ENCODE measurements around the gene ADORA3. TPM values are rescaled to one million over a fixed set of nuclear protein-coding genes. Genes with fewer than 3 reads are reported as not detected.

The ADORA3 gene
- total and polyA plus RNA-seq, 4 donors = 3.4 to 13.4 (median 7.4) TPM

GRCh38 chr1:111512931-111513330, 9.5 kb upstream of the ADORA3 start:
- ATAC-seq (ENCODE audit: low FRiP score) = no peak
- Histone ChIP-seq H3K4me3 (ENCODE audit: low read length in 2 of 2) (no peak overlapping the region), H3K27me3 (ENCODE audit: control insufficient read depth in 1 of 2, insufficient read depth in 2 of 2, low read length in 1 of 2) (no peaks in the 10 kb centered on the region), H3K27ac (ENCODE audit: low read depth in 1 of 2, low read length in 2 of 2) (no peak overlapping the region), H3K4me1 (ENCODE audit: control insufficient read depth in 1 of 2, insufficient read depth in 2 of 2, low read length in 2 of 2) (peaks cover 0 to 4% of the 10 kb centered on the region in 2 donors), H3K36me3 (ENCODE audit: control insufficient read depth in 1 of 2, insufficient read depth in 2 of 2, low read length in 1 of 2) (no peaks in the 10 kb centered on the region), H3K9me3 (ENCODE audit: control insufficient read depth, low read length) (no peaks in the 10 kb centered on the region)
- no peak for DNase-seq
- WGBS, 2 donors = 96 to 98% methylated on average over 3 of the region's 3 CpGs
- intact Hi-C loops (cut with DNase I) = no loop called here

- ATAC-seq (ENCODE audit: low FRiP score) (no peak), DNase-seq (no peak)
- Histone ChIP-seq H3K36me3 (ENCODE audit: control insufficient read depth in 1 of 2, insufficient read depth in 2 of 2, low read length in 1 of 2) (no peaks in the 10 kb centered on the region), H3K27me3 (ENCODE audit: control insufficient read depth in 1 of 2, insufficient read depth in 2 of 2, low read length in 1 of 2) (no peaks in the 10 kb centered on the region), H3K27ac (ENCODE audit: low read depth in 1 of 2, low read length in 2 of 2) (no peak overlapping the region), H3K4me1 (ENCODE audit: control insufficient read depth in 1 of 2, insufficient read depth in 2 of 2, low read length in 2 of 2) (peaks cover 0 to 4% of the 10 kb centered on the region in 2 donors), H3K9me3 (ENCODE audit: control insufficient read depth, low read length) (no peaks in the 10 kb centered on the region), H3K4me3 (ENCODE audit: low read length in 2 of 2) (no peak overlapping the region)
- intact Hi-C loops (cut with DNase I) = no loop called here
- 88 to 91% methylated on average over 5 of the region's 5 CpGs for WGBS, 2 donors
Observed at GRCh38 chr1:111512132-111512889, 8.9 kb upstream of the ADORA3 start.

- DNase-seq (no peak), ATAC-seq (ENCODE audit: low FRiP score) (no peak)
- H3K36me3 ChIP-seq (ENCODE audit: control insufficient read depth in 1 of 2, insufficient read depth in 2 of 2, low read length in 1 of 2) = no peaks in the 10 kb centered on the region
- intact Hi-C loops (cut with DNase I) = no loop called here
- peaks cover 0 to 4% of the 10 kb centered on the region in 2 donors for H3K4me1 ChIP-seq (ENCODE audit: control insufficient read depth in 1 of 2, insufficient read depth in 2 of 2, low read length in 2 of 2)
- H3K9me3 ChIP-seq (ENCODE audit: control insufficient read depth, low read length) = no peaks in the 10 kb centered on the region
- H3K27me3 ChIP-seq (ENCODE audit: control insufficient read depth in 1 of 2, insufficient read depth in 2 of 2, low read length in 1 of 2) = no peaks in the 10 kb centered on the region
- WGBS, 2 donors = 88 to 95% methylated on average over 3 of the region's 3 CpGs
- H3K4me3 ChIP-seq (ENCODE audit: low read length in 2 of 2) = no peak overlapping the region
- no peak overlapping the region for H3K27ac ChIP-seq (ENCODE audit: low read depth in 1 of 2, low read length in 2 of 2)
Observed at GRCh38 chr1:111511370-111511769, 7.9 kb upstream of the ADORA3 start.

GRCh38 chr1:111509997-111510375, 6.6 kb upstream of the ADORA3 start:
- Histone ChIP-seq H3K36me3 (ENCODE audit: control insufficient read depth in 1 of 2, insufficient read depth in 2 of 2, low read length in 1 of 2) (no peaks in the 10 kb centered on the region), H3K27ac (ENCODE audit: low read depth in 1 of 2, low read length in 2 of 2) (peak overlapping the region; percentile 33 to 37), H3K9me3 (ENCODE audit: control insufficient read depth, low read length) (no peaks in the 10 kb centered on the region), H3K27me3 (ENCODE audit: control insufficient read depth in 1 of 2, insufficient read depth in 2 of 2, low read length in 1 of 2) (no peaks in the 10 kb centered on the region), H3K4me1 (ENCODE audit: control insufficient read depth in 1 of 2, insufficient read depth in 2 of 2, low read length in 2 of 2) (peaks cover 0 to 4% of the 10 kb centered on the region in 2 donors), H3K4me3 (ENCODE audit: low read length in 2 of 2) (no peak overlapping the region)
- 27 to 28% methylated on average over 3 of the region's 3 CpGs for WGBS, 2 donors
- ATAC-seq (ENCODE audit: low FRiP score) (no peak), DNase-seq (no peak)
- intact Hi-C loops (cut with DNase I) = loop anchor here (2.0 to 5.0 kb wide), 5 partner anchors 83 to 182 kb away; partner anchors contain the start of gene RAP1A (in 1 of the 2)

GRCh38 chr1:111507411-111508201, 4.2 kb upstream of the ADORA3 start:
- H3K27me3 ChIP-seq (ENCODE audit: control insufficient read depth in 1 of 2, insufficient read depth in 2 of 2, low read length in 1 of 2) = no peaks in the 10 kb centered on the region
- DNase-seq (peak; percentile 91 to 93), ATAC-seq (ENCODE audit: low FRiP score) (peak; percentile 82)
- no peaks in the 10 kb centered on the region for H3K36me3 ChIP-seq (ENCODE audit: control insufficient read depth in 1 of 2, insufficient read depth in 2 of 2, low read length in 1 of 2)
- no peaks in the 10 kb centered on the region for H3K9me3 ChIP-seq (ENCODE audit: control insufficient read depth, low read length)
- intact Hi-C loops (cut with DNase I) = loop anchor here (2.0 to 5.0 kb wide), 5 partner anchors 85 to 185 kb away; partner anchors contain the start of gene RAP1A (in 1 of the 2)
- 3 to 4% methylated on average over 15 of the region's 15 CpGs for WGBS, 2 donors
- H3K27ac ChIP-seq (ENCODE audit: low read depth in 1 of 2, low read length in 2 of 2) = peak overlapping the region; percentile 83 to 94
- H3K4me3 ChIP-seq (ENCODE audit: low read length in 2 of 2) = no peak overlapping the region
- peaks cover 0 to 4% of the 10 kb centered on the region in 2 donors for H3K4me1 ChIP-seq (ENCODE audit: control insufficient read depth in 1 of 2, insufficient read depth in 2 of 2, low read length in 2 of 2)

GRCh38 chr1:111506561-111506960, 3.1 kb upstream of the ADORA3 start:
- intact Hi-C loops (cut with DNase I) = loop anchor here (5.0 kb wide), 3 partner anchors 111 to 186 kb away; partner anchors contain the start of gene RAP1A (in 1 of the 2)
- H3K9me3 ChIP-seq (ENCODE audit: control insufficient read depth, low read length) = no peaks in the 10 kb centered on the region
- H3K4me1 ChIP-seq (ENCODE audit: control insufficient read depth in 1 of 2, insufficient read depth in 2 of 2, low read length in 2 of 2) = peaks cover 0 to 4% of the 10 kb centered on the region in 2 donors
- no peaks in the 10 kb centered on the region for H3K36me3 ChIP-seq (ENCODE audit: control insufficient read depth in 1 of 2, insufficient read depth in 2 of 2, low read length in 1 of 2)
- DNase-seq (no peak), ATAC-seq (ENCODE audit: low FRiP score) (no peak)
- no peak overlapping the region for H3K4me3 ChIP-seq (ENCODE audit: low read length in 2 of 2)
- WGBS, 2 donors = 48 to 52% methylated on average over 2 of the region's 2 CpGs
- no peak overlapping the region for H3K27ac ChIP-seq (ENCODE audit: low read depth in 1 of 2, low read length in 2 of 2)
- H3K27me3 ChIP-seq (ENCODE audit: control insufficient read depth in 1 of 2, insufficient read depth in 2 of 2, low read length in 1 of 2) = no peaks in the 10 kb centered on the region

GRCh38 chr1:111505641-111506119, 2.2 kb upstream of the ADORA3 start:
- Histone ChIP-seq H3K36me3 (ENCODE audit: control insufficient read depth in 1 of 2, insufficient read depth in 2 of 2, low read length in 1 of 2) (no peaks in the 10 kb centered on the region), H3K27me3 (ENCODE audit: control insufficient read depth in 1 of 2, insufficient read depth in 2 of 2, low read length in 1 of 2) (no peaks in the 10 kb centered on the region), H3K9me3 (ENCODE audit: control insufficient read depth, low read length) (no peaks in the 10 kb centered on the region), H3K4me1 (ENCODE audit: control insufficient read depth in 1 of 2, insufficient read depth in 2 of 2, low read length in 2 of 2) (peaks cover 0 to 4% of the 10 kb centered on the region in 2 donors), H3K27ac (ENCODE audit: low read depth in 1 of 2, low read length in 2 of 2) (no peak overlapping the region), H3K4me3 (ENCODE audit: low read length in 2 of 2) (no peak overlapping the region)
- intact Hi-C loops (cut with DNase I) = loop anchor here (5.0 kb wide), 3 partner anchors 112 to 187 kb away; partner anchors contain the start of gene RAP1A (in 1 of the 2)
- DNase-seq (peak in 1 of 2 donors; percentile 64), ATAC-seq (ENCODE audit: low FRiP score) (no peak)
- 86 to 89% methylated on average over 6 of the region's 6 CpGs for WGBS, 2 donors

- H3K27me3 ChIP-seq (ENCODE audit: control insufficient read depth in 1 of 2, insufficient read depth in 2 of 2, low read length in 1 of 2) = no peaks in the 10 kb centered on the region
- H3K27ac ChIP-seq (ENCODE audit: low read depth in 1 of 2, low read length in 2 of 2) = no peak overlapping the region
- H3K9me3 ChIP-seq (ENCODE audit: control insufficient read depth, low read length) = no peaks in the 10 kb centered on the region
- H3K36me3 ChIP-seq (ENCODE audit: control insufficient read depth in 1 of 2, insufficient read depth in 2 of 2, low read length in 1 of 2) = no peaks in the 10 kb centered on the region
- H3K4me3 ChIP-seq (ENCODE audit: low read length in 2 of 2) = no peak overlapping the region
- H3K4me1 ChIP-seq (ENCODE audit: control insufficient read depth in 1 of 2, insufficient read depth in 2 of 2, low read length in 2 of 2) = no peaks in the 10 kb centered on the region
- 59 to 64% methylated on average over 6 of the region's 6 CpGs for WGBS, 2 donors
- no peak for DNase-seq
- intact Hi-C loops (cut with DNase I) = no loop called here
- ATAC-seq (ENCODE audit: low FRiP score) = no peak
Observed at GRCh38 chr1:111504097-111504496, 664 bp upstream of the ADORA3 start.

Data from aorta (tissue), 5 donors.